GM12878 (cell line): ENCODE measurements around the gene IFNL1. TPM values are rescaled to one million over a fixed set of nuclear protein-coding genes. Genes with fewer than 3 reads are reported as not detected.

Experiments used
- ASH2L ChIP-seq: fragments of 300-600, 200-600 bp; sonication (generic); IDR thresholded peaks from 2 replicates; pipeline ENCODE4 v1.6.1; 2017; ENCODE audit warnings: low read depth, mild to moderate bottlenecking, borderline replicate concordance
- EED ChIP-seq: sonication (generic); IDR thresholded peaks from 2 replicates; pipeline ENCODE4 v1.6.1; 2016; ENCODE audit warnings: antibody characterized with exemption, low read depth
- FOS ChIP-seq: IDR thresholded peaks from 3 replicates; pipeline ENCODE4 v1.6.1; 2011; ENCODE audit warnings: borderline replicate concordance; ENCODE audit not compliant: insufficient read length; ENCODE audit errors: extremely low read depth
- GABPA ChIP-seq: IDR thresholded peaks from 2 replicates; pipeline ENCODE4 v1.6.1; 2014; ENCODE audit warnings: antibody characterized with exemption, low read depth, mild to moderate bottlenecking, inconsistent platforms
- HDAC2 ChIP-seq: fragments of 200-600 bp; sonication (generic); IDR thresholded peaks from 2 replicates; pipeline ENCODE4 v1.6.1; 2017
- JUND ChIP-seq: IDR thresholded peaks from 2 replicates; pipeline ENCODE4 v1.6.1; 2012; ENCODE audit warnings: low read depth, mild to moderate bottlenecking, low read length, improper control_type of control experiment, moderate library complexity
- KAT2A ChIP-seq: conservative IDR thresholded peaks from 2 replicates; pipeline ENCODE4 v1.6.1; 2011; ENCODE audit warnings: low read depth, low read length; ENCODE audit not compliant: control insufficient read depth
- LARP7 ChIP-seq: fragments of 450-650 bp; IDR thresholded peaks from 2 replicates; pipeline ENCODE4 v1.6.1; 2017; ENCODE audit warnings: mild to moderate bottlenecking
- MEF2A ChIP-seq: IDR thresholded peaks from 2 replicates; pipeline ENCODE4 v1.6.1; 2011; ENCODE audit warnings: low read depth, mild to moderate bottlenecking, low read length, moderate library complexity; ENCODE audit not compliant: insufficient read depth
- NFIC ChIP-seq: IDR thresholded peaks from 2 replicates; pipeline ENCODE4 v1.6.1; 2012; ENCODE audit warnings: low read depth, mild to moderate bottlenecking, inconsistent platforms, low read length, moderate library complexity
- NKRF ChIP-seq: fragments of 450-650 bp; conservative IDR thresholded peaks from 2 replicates; pipeline ENCODE4 v1.6.1; 2017; ENCODE audit warnings: mild to moderate bottlenecking, moderate library complexity
- PAX8 ChIP-seq: fragments of 450-650 bp; IDR thresholded peaks from 2 replicates; pipeline ENCODE4 v1.6.1; 2017; ENCODE audit warnings: mild to moderate bottlenecking, moderate library complexity
- PBX3 ChIP-seq: IDR thresholded peaks from 2 replicates; pipeline ENCODE4 v1.6.1; 2011; ENCODE audit warnings: mild to moderate bottlenecking, low read depth, low read length, moderate library complexity; ENCODE audit not compliant: insufficient replicate concordance
- PML ChIP-seq: IDR thresholded peaks from 2 replicates; pipeline ENCODE4 v1.6.1; 2012; ENCODE audit warnings: low read length, inconsistent platforms
- RCOR1 ChIP-seq: conservative IDR thresholded peaks from 2 replicates; pipeline ENCODE4 v1.6.1; 2012; ENCODE audit warnings: low read depth, low read length, improper control_type of control experiment
- SMARCA5 ChIP-seq: fragments of 450-650 bp; IDR thresholded peaks from 2 replicates; pipeline ENCODE4 v1.6.1; 2017; ENCODE audit warnings: mild to moderate bottlenecking
- SMC3 ChIP-seq: IDR thresholded peaks from 2 replicates; pipeline ENCODE4 v1.6.1; 2011; ENCODE audit warnings: low read length, improper control_type of control experiment, borderline replicate concordance
- SPI1 ChIP-seq: IDR thresholded peaks from 2 replicates; pipeline ENCODE4 v1.6.1; 2011; ENCODE audit warnings: low read depth, mild to moderate bottlenecking, low read length, moderate library complexity, borderline replicate concordance; ENCODE audit not compliant: insufficient read depth
- SREBF2 ChIP-seq: IDR thresholded peaks from 2 replicates; pipeline ENCODE4 v1.6.1; 2012; ENCODE audit warnings: mild to moderate bottlenecking, low read length
- SUZ12 ChIP-seq: fragments of 200-600 bp; sonication (generic); IDR thresholded peaks from one replicate; pipeline ENCODE4 v1.6.1; 2018; ENCODE audit warnings: antibody characterized with exemption, mild to moderate bottlenecking; ENCODE audit not compliant: unreplicated experiment
- TAF1 ChIP-seq: IDR thresholded peaks from 2 replicates; pipeline ENCODE4 v1.6.1; 2011; ENCODE audit warnings: mild to moderate bottlenecking, low read depth, low read length, borderline replicate concordance
- TBL1XR1 ChIP-seq: IDR thresholded peaks from 2 replicates; pipeline ENCODE4 v1.6.1; 2012; ENCODE audit warnings: low read depth, low read length, improper control_type of control experiment
- ZBED1 ChIP-seq: IDR thresholded peaks from 2 replicates; pipeline ENCODE4 v1.6.1; 2016; ENCODE audit warnings: borderline replicate concordance
- polyA plus RNA-seq, 11 experiments: library from polyadenylated mRNA; depleted of rRNA in 4 of 11; unstranded in 6 of 11; stranded (reverse) in 5 of 11; fragments of >200 nt; fragmentation: Nextera tagmentation in 4 of 11; fragmentation: Illumina TruSeq in 1 of 11; extraction: Ambion mirVana in 4 of 11; extraction: Trizol in 1 of 11; gene quantifications; 1 replicate in 1 of 11; 2 replicates in 10 of 11; pipeline versions ENCODE4 v1.2.1 to v1.2.3, GENCODE V29; 2011 to 2016; ENCODE audit warnings: inconsistent platforms in 2 of 11, missing spikeins in 2 of 11, low read depth in 1 of 11
- total RNA-seq, 4 experiments: library from RNA; depleted of rRNA in 3 of 4; stranded (reverse); fragments of >200 nt in 3 of 4; fragmentation: Illumina TruSeq in 1 of 4; extraction: Trizol in 1 of 4; gene quantifications; 2 replicates each; pipeline versions ENCODE4 v1.2.1 to v1.2.3, GENCODE V29; 2013 to 2021
- TF ChIP-seq, protein P1 (sequence below): fragments of 450-650 bp; IDR thresholded peaks from 2 replicates; pipeline ENCODE4 v1.6.1; 2016; ENCODE audit warnings: mild to moderate bottlenecking
- TF ChIP-seq, protein P2 (sequence below): fragments of 450-650 bp; IDR thresholded peaks from 2 replicates; pipeline ENCODE4 v1.6.1; 2017; ENCODE audit warnings: low read depth, mild to moderate bottlenecking, moderate library complexity

The IFNL1 gene
- total and polyA plus RNA-seq, 10 of the 15 experiments (the other 5 are each of a cell fraction or from before 2014, with no cell fraction given), result not detected

GRCh38 chr19:39341719-39342604, 45.8 kb downstream of the IFNL1 start, which contains the start of gene SAMD4B (continued):
- TF ChIP-seq ASH2L (no peak), SPI1 (peak; percentile 42; the same call in 1 of the 2 replicates), SMC3 (peak; percentile 60), NKRF (peak; percentile 85), NFIC (no peak), MEF2A (0 out of 2 replicates have a peak, but pooled peaks have one; percentile 34), LARP7 (peak; percentile 80; the same call in 1 of the 2 replicates), FOS (peak; percentile 26), SREBF2 (no peak), JUND (no peak), PML (peak; percentile 68; the same call in 1 of the 2 replicates), EED (no peak), RCOR1 (peak; percentile 81; the same call in 1 of the 2 replicates), SUZ12 (no peak), ZBED1 (peak; percentile 68; the same call in 1 of the 2 replicates), HDAC2 (no peak), PBX3 (peak; percentile 90), KAT2A (no peak), PAX8 (no peak), GABPA (peak; percentile 83), TBL1XR1 (0 out of 2 replicates have a peak, but pooled peaks have one; percentile 36), SMARCA5 (0 out of 2 replicates have a peak, but pooled peaks have one; percentile 67), TAF1 (peak; percentile 97)
- TF ChIP-seq, protein P1, sequence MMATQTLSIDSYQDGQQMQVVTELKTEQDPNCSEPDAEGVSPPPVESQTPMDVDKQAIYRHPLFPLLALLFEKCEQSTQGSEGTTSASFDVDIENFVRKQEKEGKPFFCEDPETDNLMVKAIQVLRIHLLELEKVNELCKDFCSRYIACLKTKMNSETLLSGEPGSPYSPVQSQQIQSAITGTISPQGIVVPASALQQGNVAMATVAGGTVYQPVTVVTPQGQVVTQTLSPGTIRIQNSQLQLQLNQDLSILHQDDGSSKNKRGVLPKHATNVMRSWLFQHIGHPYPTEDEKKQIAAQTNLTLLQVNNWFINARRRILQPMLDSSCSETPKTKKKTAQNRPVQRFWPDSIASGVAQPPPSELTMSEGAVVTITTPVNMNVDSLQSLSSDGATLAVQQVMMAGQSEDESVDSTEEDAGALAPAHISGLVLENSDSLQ, result peak; percentile 96
- TF ChIP-seq, protein P2, sequence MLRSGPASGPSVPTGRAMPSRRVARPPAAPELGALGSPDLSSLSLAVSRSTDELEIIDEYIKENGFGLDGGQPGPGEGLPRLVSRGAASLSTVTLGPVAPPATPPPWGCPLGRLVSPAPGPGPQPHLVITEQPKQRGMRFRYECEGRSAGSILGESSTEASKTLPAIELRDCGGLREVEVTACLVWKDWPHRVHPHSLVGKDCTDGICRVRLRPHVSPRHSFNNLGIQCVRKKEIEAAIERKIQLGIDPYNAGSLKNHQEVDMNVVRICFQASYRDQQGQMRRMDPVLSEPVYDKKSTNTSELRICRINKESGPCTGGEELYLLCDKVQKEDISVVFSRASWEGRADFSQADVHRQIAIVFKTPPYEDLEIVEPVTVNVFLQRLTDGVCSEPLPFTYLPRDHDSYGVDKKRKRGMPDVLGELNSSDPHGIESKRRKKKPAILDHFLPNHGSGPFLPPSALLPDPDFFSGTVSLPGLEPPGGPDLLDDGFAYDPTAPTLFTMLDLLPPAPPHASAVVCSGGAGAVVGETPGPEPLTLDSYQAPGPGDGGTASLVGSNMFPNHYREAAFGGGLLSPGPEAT, result peak; percentile 78
